HCT116 (cell line): ENCODE measurements around the gene GMCL1. TPM values are rescaled to one million over a fixed set of nuclear protein-coding genes. Genes with fewer than 3 reads are reported as not detected.

Experiments
- ATAC-seq: fragments of 200-7000 bp; cut with Tn5 transposase; 2 replicates; pipeline ENCODE4 v1.9.1; 2020; ENCODE audit warnings: mild to moderate bottlenecking, moderate library complexity
- BruUV-seq: library from RNA; stranded (reverse); fragments of 400-500 nt; replicated peaks from 2 replicates; lab custom pipeline; 2021; lab: Mats Ljungman, UMichigan
- CTCF ChIA-PET: fragments of 300-600 bp; sonication (Branson Sonifier 250); formaldehyde crosslinking; loops from one replicate; lab custom pipeline; 2021; ENCODE audit warnings: antibody characterized with exemption; lab: Charles Lee
- POLR2A ChIA-PET: fragments of 300-600, 350-600 bp; sonication (Branson Sonifier 250); formaldehyde crosslinking; loops from one replicate; lab custom pipeline; 2021; ENCODE audit warnings: antibody characterized with exemption; lab: Charles Lee
- RAD21 ChIA-PET, 2 experiments: fragments of 300-600 bp; sonication (Branson Sonifier 250); formaldehyde crosslinking; loops; one replicate each; lab custom pipeline; 2023; ENCODE audit warnings: low total read pairs in 2 of 2; ENCODE audit not compliant: uncharacterized antibody in 2 of 2, unreplicated experiment in 2 of 2, low non-redundant PET in 1 of 2; lab: Charles Lee
- DNase-seq: peaks from one replicate; pipeline ENCODE4 v3.0.0-alpha.2; 2010; ENCODE audit warnings: low read depth, low spot score
- H2AFZ ChIP-seq: fragments of 200-600 bp; shearing (Covaris generic), sonication (generic); 2 replicates; pipeline ENCODE4 v1.6.1; 2017; ENCODE audit warnings: low read depth, mixed run types, mixed read lengths, antibody characterized with exemption, low read length; ENCODE audit not compliant: poor library complexity, severe bottlenecking
- H3K27ac ChIP-seq: 2 replicates; pipeline ENCODE4 v1.5.1; 2012; ENCODE audit warnings: low read depth, low read length
- H3K27me3 ChIP-seq: fragments of 200-600 bp; sonication (generic); 2 replicates; pipeline ENCODE4 v1.6.1; 2016; ENCODE audit warnings: mixed run types, low read length, mixed read lengths; ENCODE audit not compliant: insufficient read depth
- H3K36me3 ChIP-seq, 2 experiments: fragments of 200-500 bp in 1 of 2; fragments of 200-600 bp in 1 of 2; sonication (Bioruptor generic) in 1 of 2; sonication (generic) in 1 of 2; 2 replicates each; pipeline versions ENCODE4 v1.5.1 to v1.6.1; 2014 to 2016; ENCODE audit warnings: low read length in 2 of 2, inconsistent platforms in 1 of 2, mixed read lengths in 1 of 2, mixed run types in 1 of 2; ENCODE audit not compliant: insufficient read depth in 2 of 2, control insufficient read depth in 1 of 2
- H3K4me1 ChIP-seq, 2 experiments: fragments of 200-600 bp in 1 of 2; sonication (generic) in 1 of 2; 2 replicates each; pipeline versions ENCODE4 v1.5.1 to v1.6.1; 2012 to 2017; ENCODE audit warnings: low read length in 2 of 2, inconsistent platforms in 1 of 2, mild to moderate bottlenecking in 1 of 2, mixed read lengths in 1 of 2, mixed run types in 1 of 2, moderate library complexity in 1 of 2; ENCODE audit not compliant: insufficient read depth in 2 of 2, control insufficient read depth in 1 of 2
- H3K4me2 ChIP-seq: fragments of 200-600 bp; sonication (generic); 2 replicates; pipeline ENCODE4 v1.6.1; 2017; ENCODE audit warnings: mixed run types, low read length, mixed read lengths
- H3K4me3 ChIP-seq, 2 experiments: fragments of 200-600 bp in 1 of 2; sonication (generic) in 1 of 2; replicated peaks in 1 of 2; 2 replicates each; pipeline ENCODE4 v1.5.1; 2011 to 2016; ENCODE audit warnings: low read length in 2 of 2, control low read depth in 1 of 2, low read depth in 1 of 2, mild to moderate bottlenecking in 1 of 2, mixed read lengths in 1 of 2, mixed run types in 1 of 2
- H3K79me2 ChIP-seq: fragments of 200-600 bp; sonication (generic); 2 replicates; pipeline ENCODE4 v1.6.1; 2017; ENCODE audit warnings: mild to moderate bottlenecking, mixed run types, low read length, moderate library complexity, mixed read lengths; ENCODE audit not compliant: insufficient read depth
- H3K9ac ChIP-seq: fragments of 200-600 bp; sonication (generic); 2 replicates; pipeline ENCODE4 v1.6.1; 2016; ENCODE audit warnings: low read length, mixed read lengths
- H3K9me2 ChIP-seq: fragments of 200-600 bp; sonication (generic), shearing (Covaris generic); 2 replicates; pipeline ENCODE4 v1.6.1; 2017; ENCODE audit warnings: mixed run types, mild to moderate bottlenecking, moderate library complexity; ENCODE audit not compliant: insufficient read depth
- H3K9me3 ChIP-seq, 2 experiments: fragments of 200-500 bp in 1 of 2; fragments of 200-600 bp in 1 of 2; sonication (Bioruptor generic) in 1 of 2; sonication (generic) in 1 of 2; 2 replicates each; pipeline ENCODE4 v1.6.1; 2014 to 2017; ENCODE audit warnings: low read length in 2 of 2, mixed read lengths in 2 of 2, inconsistent platforms in 1 of 2, low read depth in 1 of 2, mild to moderate bottlenecking in 1 of 2, mixed run types in 1 of 2, moderate library complexity in 1 of 2; ENCODE audit not compliant: control insufficient read depth in 1 of 2, insufficient read depth in 1 of 2
- H4K20me1 ChIP-seq: fragments of 200-600 bp; sonication (generic), shearing (Covaris generic); 2 replicates; pipeline ENCODE4 v1.6.1; 2017; ENCODE audit warnings: mixed run types, mild to moderate bottlenecking, moderate library complexity; ENCODE audit not compliant: insufficient read depth
- EGR1 ChIP-seq: IDR thresholded peaks from 2 replicates; pipeline ENCODE4 v1.6.1; 2012; ENCODE audit warnings: low read depth
- EZH2 ChIP-seq: fragments of 200-600 bp; sonication (generic); IDR thresholded peaks from 2 replicates; pipeline ENCODE4 v1.6.1; 2017; ENCODE audit warnings: antibody characterized with exemption, mixed run types
- EZH2phosphoT487 ChIP-seq: fragments of 200-600 bp; IDR thresholded peaks from 2 replicates; pipeline ENCODE4 v1.6.1; 2018; ENCODE audit warnings: antibody characterized with exemption, borderline replicate concordance
- FOSL1 ChIP-seq: IDR thresholded peaks from 2 replicates; pipeline ENCODE4 v1.6.1; 2012; ENCODE audit warnings: low read depth
- JUND ChIP-seq: IDR thresholded peaks from 2 replicates; pipeline ENCODE4 v1.6.1; 2012
- POLR2A ChIP-seq: IDR thresholded peaks from 2 replicates; pipeline ENCODE4 v1.7.0; 2011; ENCODE audit warnings: borderline replicate concordance; ENCODE audit not compliant: insufficient read depth, insufficient read length; ENCODE audit errors: extremely low read depth
- SIN3A ChIP-seq: IDR thresholded peaks from 2 replicates; pipeline ENCODE4 v1.6.1; 2012; ENCODE audit warnings: low read depth
- SP1 ChIP-seq: IDR thresholded peaks from 2 replicates; pipeline ENCODE4 v1.6.1; 2012; ENCODE audit warnings: low read depth
- SRF ChIP-seq: IDR thresholded peaks from 2 replicates; pipeline ENCODE4 v1.6.1; 2012; ENCODE audit warnings: low read depth
- TCF7L2 ChIP-seq: IDR thresholded peaks from 2 replicates; pipeline ENCODE4 v1.7.0; 2011; ENCODE audit warnings: borderline replicate concordance, inconsistent platforms; ENCODE audit not compliant: insufficient read depth, insufficient read length; ENCODE audit errors: extremely low read depth
- ZFX ChIP-seq: fragments of 450-650 bp; IDR thresholded peaks from 2 replicates; pipeline ENCODE4 v1.6.1; 2017
- ZNF274 ChIP-seq: fragments of 200-500 bp; sonication (Bioruptor generic); IDR thresholded peaks from 2 replicates; pipeline ENCODE4 v1.6.1; 2014; ENCODE audit warnings: mild to moderate bottlenecking, low read depth, low read length, inconsistent platforms
- intact Hi-C: fragments of 100-400 bp; cut with micrococcal nuclease; formaldehyde crosslinking; loops from 2 replicates; pipeline ENCODE4 v1.10.0; 2022
- total RNA-seq: library from RNA; stranded (reverse); gene quantifications from one replicate; pipeline ENCODE4 v1.2.1, GENCODE V29; 2021; ENCODE audit not compliant: unreplicated experiment
- TF ChIP-seq, protein P1 (sequence below): IDR thresholded peaks from 2 replicates; pipeline ENCODE4 v1.6.1; 2011; ENCODE audit warnings: mild to moderate bottlenecking, low read length, moderate library complexity; ENCODE audit not compliant: insufficient replicate concordance; ENCODE audit errors: extremely low read depth
- TF ChIP-seq, protein P2 (sequence below): IDR thresholded peaks from 2 replicates; pipeline ENCODE4 v1.6.1; 2012
- TF ChIP-seq, protein P3 (sequence below), 3 experiments: fragments of 200-600 bp in 1 of 3; sonication (generic) in 1 of 3; IDR thresholded peaks in 2 of 3; conservative IDR thresholded peaks in 1 of 3; 2 replicates each; pipeline ENCODE4 v1.5.1; 2012 to 2017; ENCODE audit warnings: low read depth in 2 of 3, low read length in 2 of 3, antibody characterized with exemption in 1 of 3, borderline replicate concordance in 1 of 3, control low read depth in 1 of 3, mild to moderate bottlenecking in 1 of 3, mixed read lengths in 1 of 3, mixed run types in 1 of 3, moderate library complexity in 1 of 3; ENCODE audit not compliant: insufficient read depth in 1 of 3
- TF ChIP-seq, protein P4 (sequence below): IDR thresholded peaks from 2 replicates; pipeline ENCODE4 v1.6.1; 2012

The GMCL1 gene
- total RNA-seq, 1 experiment from 2014 or later: 16.7 TPM

DNA sequence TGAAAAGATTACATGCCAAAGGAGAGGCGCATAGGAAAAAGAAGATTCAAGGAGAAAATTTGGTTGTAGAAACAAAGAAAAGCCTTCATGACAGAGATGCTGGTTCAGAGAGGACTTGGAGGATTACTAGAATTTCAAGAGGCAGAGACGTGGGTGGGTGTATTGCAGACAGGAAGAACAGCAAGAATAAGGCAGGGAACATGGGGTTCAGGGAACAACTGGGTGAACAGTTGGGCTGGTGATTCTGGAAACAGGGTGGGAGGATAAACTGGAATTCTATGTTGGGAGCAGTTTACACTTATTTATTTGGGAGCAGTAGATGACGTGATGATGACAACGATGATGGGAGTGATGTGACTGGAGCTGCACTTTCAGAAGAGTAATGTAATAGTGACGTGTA is 18.4 kb upstream of the GMCL1 start:
- TF ChIP-seq FOSL1 (no peak), JUND (no peak), SIN3A (no peak), EGR1 (no peak), EZH2phosphoT487 (no peak), ZFX (no peak), ZNF274 (no peak), TCF7L2 (no peak), SRF (no peak), EZH2 (no peak), POLR2A (no peak), SP1 (no peak)
- TF ChIP-seq, protein P1, sequence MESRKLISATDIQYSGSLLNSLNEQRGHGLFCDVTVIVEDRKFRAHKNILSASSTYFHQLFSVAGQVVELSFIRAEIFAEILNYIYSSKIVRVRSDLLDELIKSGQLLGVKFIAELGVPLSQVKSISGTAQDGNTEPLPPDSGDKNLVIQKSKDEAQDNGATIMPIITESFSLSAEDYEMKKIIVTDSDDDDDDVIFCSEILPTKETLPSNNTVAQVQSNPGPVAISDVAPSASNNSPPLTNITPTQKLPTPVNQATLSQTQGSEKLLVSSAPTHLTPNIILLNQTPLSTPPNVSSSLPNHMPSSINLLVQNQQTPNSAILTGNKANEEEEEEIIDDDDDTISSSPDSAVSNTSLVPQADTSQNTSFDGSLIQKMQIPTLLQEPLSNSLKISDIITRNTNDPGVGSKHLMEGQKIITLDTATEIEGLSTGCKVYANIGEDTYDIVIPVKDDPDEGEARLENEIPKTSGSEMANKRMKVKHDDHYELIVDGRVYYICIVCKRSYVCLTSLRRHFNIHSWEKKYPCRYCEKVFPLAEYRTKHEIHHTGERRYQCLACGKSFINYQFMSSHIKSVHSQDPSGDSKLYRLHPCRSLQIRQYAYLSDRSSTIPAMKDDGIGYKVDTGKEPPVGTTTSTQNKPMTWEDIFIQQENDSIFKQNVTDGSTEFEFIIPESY: no peak
- TF ChIP-seq, protein P2, sequence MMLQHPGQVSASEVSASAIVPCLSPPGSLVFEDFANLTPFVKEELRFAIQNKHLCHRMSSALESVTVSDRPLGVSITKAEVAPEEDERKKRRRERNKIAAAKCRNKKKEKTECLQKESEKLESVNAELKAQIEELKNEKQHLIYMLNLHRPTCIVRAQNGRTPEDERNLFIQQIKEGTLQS: no peak
- TF ChIP-seq, protein P3, sequence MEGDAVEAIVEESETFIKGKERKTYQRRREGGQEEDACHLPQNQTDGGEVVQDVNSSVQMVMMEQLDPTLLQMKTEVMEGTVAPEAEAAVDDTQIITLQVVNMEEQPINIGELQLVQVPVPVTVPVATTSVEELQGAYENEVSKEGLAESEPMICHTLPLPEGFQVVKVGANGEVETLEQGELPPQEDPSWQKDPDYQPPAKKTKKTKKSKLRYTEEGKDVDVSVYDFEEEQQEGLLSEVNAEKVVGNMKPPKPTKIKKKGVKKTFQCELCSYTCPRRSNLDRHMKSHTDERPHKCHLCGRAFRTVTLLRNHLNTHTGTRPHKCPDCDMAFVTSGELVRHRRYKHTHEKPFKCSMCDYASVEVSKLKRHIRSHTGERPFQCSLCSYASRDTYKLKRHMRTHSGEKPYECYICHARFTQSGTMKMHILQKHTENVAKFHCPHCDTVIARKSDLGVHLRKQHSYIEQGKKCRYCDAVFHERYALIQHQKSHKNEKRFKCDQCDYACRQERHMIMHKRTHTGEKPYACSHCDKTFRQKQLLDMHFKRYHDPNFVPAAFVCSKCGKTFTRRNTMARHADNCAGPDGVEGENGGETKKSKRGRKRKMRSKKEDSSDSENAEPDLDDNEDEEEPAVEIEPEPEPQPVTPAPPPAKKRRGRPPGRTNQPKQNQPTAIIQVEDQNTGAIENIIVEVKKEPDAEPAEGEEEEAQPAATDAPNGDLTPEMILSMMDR (IDR thresholded peaks at IDR 0.05 in 2 of 3, conservative IDR thresholded peaks at IDR 0.05 in 1 of 3; ENCODE audit: borderline replicate concordance in 1 of 3, insufficient read depth in 1 of 3, low read depth in 2 of 3, low read length in 2 of 3): no peak
- TF ChIP-seq, protein P4, sequence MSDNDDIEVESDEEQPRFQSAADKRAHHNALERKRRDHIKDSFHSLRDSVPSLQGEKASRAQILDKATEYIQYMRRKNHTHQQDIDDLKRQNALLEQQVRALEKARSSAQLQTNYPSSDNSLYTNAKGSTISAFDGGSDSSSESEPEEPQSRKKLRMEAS: no peak
- ChIA-PET CTCF (interaction anchor here (8.8 kb wide), 1 partner anchor 86 kb away, joined by 243 read pairs; no protein-coding TSS in a partner anchor), RAD21 (no interaction called here), POLR2A (no interaction called here)
- H3K9ac ChIP-seq: no peak overlapping the region
- no peaks in the 10 kb centered on the region for H3K4me1 ChIP-seq
- H3K9me3 ChIP-seq: no peaks in the 10 kb centered on the region
- H3K27me3 ChIP-seq: no peaks in the 10 kb centered on the region
- intact Hi-C loops: no loop called here
- no peak overlapping the region for H3K4me3 ChIP-seq
- peaks cover 4 to 5% of the 10 kb centered on the region in 2 experiments; a peak in 3 of 4 replicates for H3K36me3 ChIP-seq
- no peaks in the 10 kb centered on the region for H3K9me2 ChIP-seq
- ATAC-seq (no peak), DNase-seq (no peak)
- H4K20me1 ChIP-seq: no peaks in the 10 kb centered on the region
- H3K79me2 ChIP-seq: no peaks in the 10 kb centered on the region
- H2AFZ ChIP-seq: no peak overlapping the region
- no TSS peak for BruUV-seq
- H3K27ac ChIP-seq: no peak overlapping the region
- H3K4me2 ChIP-seq: no peak overlapping the region
